GM13976 (cell line): ENCODE measurements around the gene NKAIN2.

Experiments
- DNase-seq: peaks from one replicate; pipeline ENCODE4 v3.0.0; 2012; ENCODE audit warnings: low spot score
- CTCF ChIP-seq: IDR thresholded peaks from 2 replicates; pipeline ENCODE4 v1.5.1; 2012; ENCODE audit warnings: borderline replicate concordance, mild to moderate bottlenecking; ENCODE audit not compliant: insufficient read depth; ENCODE audit errors: extremely low read depth, missing control alignments, control extremely low read depth
- in situ Hi-C: fragments of 300-500 bp; cut with MboI; formaldehyde crosslinking; loops from one replicate; pipeline ENCODE4 v1.12.0; 2022; ENCODE audit warnings: low sequenced_read_pairs, mixed read lengths, inconsistent platforms; ENCODE audit not compliant: unreplicated experiment

NKAIN2 gene

GRCh38 chr6:123848347-123848746, 44.7 kb downstream of the NKAIN2 start:
- TF ChIP-seq CTCF: no peak
- in situ Hi-C loops: no loop called here
- no peak for DNase-seq

DNA sequence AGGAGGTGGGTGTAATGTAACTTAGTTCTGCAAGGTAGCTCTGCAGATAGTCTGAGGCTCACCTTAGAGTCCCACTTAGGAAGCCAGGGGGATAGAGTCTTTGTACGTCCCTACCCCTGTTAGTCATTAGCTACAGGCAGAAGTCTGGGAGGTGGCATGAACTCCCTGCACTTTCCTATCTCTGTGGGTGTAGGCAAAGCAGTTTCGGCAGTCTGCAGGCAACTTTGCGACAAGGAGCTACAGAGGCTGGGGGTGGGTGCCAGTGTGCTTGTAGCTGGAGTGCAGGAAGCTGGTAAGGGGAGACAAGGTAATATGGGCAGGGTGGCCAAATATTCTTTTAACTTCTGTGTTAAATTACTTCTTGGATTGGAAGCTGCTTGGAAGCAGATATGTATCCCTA, 45.7 kb downstream of the NKAIN2 start:
- no peak for TF ChIP-seq CTCF
- DNase-seq: no peak
- in situ Hi-C loops: no loop called here

DNA sequence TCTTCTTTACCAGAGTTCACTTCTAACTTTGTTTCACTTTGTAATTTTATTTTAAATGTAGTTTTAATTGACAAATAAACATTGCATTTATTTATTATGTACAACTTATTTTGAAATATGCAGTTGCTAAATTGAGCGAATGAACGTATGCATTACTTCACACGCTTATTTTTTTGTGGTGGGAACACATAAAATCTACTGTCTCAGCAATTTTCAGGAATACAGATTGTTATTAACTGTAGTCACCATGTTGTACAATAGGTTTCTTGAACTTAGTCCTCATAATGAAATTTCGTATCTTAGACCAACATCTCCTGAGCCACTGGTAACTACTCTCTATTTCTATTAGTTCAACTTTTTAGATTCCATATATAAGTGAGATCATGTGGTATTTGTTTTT, 46.9 kb downstream of the NKAIN2 start:
- no peak for TF ChIP-seq CTCF
- no peak for DNase-seq
- in situ Hi-C loops: no loop called here

GRCh38 chr6:123854201-123854600, 50.5 kb downstream of the NKAIN2 start:
- no peak for DNase-seq
- in situ Hi-C loops: no loop called here

DNA sequence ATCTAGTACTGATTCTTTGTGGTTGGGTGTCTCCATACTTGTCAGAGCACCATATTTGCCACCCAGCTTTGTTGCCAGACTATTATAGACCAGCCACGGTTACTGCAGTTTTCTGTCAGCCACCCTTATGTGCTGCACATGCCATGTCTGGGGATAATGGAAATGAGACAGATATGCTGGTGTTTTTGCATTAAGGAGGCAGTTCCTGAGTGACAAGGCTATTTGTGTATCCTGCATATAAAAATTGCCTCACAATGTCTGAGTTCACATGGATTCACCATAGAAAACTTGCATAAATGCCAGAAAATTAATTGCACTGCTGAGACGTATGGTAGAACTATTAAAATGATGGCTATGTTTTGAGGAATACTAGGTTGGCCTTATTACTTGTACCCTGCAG, 51.8 kb downstream of the NKAIN2 start:
- in situ Hi-C loops: no loop called here
- DNase-seq: no peak
- no peak for TF ChIP-seq CTCF

More at GRCh38 chr6:123854201-123854600, 50.5 kb downstream of the NKAIN2 start:
- no peak for TF ChIP-seq CTCF

- DNase-seq: no peak
- no peak for TF ChIP-seq CTCF
- in situ Hi-C loops: no loop called here
Measured at GRCh38 chr6:123859291-123859690, 55.6 kb downstream of the NKAIN2 start.

DNA sequence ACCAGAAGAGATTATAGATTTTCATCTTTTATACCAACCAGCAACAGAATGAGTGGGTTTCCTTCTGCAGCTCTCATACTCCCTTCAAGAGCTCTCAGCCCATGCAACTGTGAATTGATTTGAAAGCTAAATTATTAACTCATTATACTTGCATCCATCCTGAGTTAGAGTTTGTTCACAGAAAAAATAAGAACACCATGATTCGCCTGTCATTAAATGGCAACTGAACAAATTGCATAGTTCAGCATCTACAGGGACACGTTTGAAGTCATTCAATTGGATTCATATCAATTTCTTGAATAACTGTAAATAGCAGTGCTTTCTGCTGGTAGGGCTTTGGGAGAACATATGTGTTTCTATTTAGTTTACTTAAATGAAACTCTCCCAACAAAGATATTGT, 65.7 kb downstream of the NKAIN2 start:
- in situ Hi-C loops: no loop called here
- no peak for TF ChIP-seq CTCF
- DNase-seq: no peak
